Muscle of back (tissue), 11 donors: ENCODE results near the gene MUS81. TPM values are rescaled to one million over a fixed set of nuclear protein-coding genes. Genes with fewer than 3 reads are reported as not detected.
"Not testable (repeated sequence)": the region's sequence is repeated elsewhere in the genome, so short reads cannot be mapped to it uniquely, and the experiment has no call there.

Experiments used
- DNase-seq, 3 donors: peaks; one replicate each; pipeline versions ENCODE4 v3.0.0 to v3.0.0-alpha.2; 2013
- polyA plus RNA-seq, 10 donors: library from polyadenylated mRNA; unstranded; fragments of 120-200 nt; gene quantifications; one replicate each; pipeline ENCODE4 v1.2.1, GENCODE V29; 2013; ENCODE audit not compliant: insufficient read length in 10 of 10

MUS81 gene
- polyA plus RNA-seq, 10 donors: 31.7 to 60.8 (median 41.9) TPM

- peak; percentile 97 to 99 (median 97) for DNase-seq
Measured at GRCh38 chr11:65890324-65891218, 30.3 kb downstream of the MUS81 start, which contains the start of gene CCDC85B. CCDC85B (plus strand) TSS chr11:65890673; CDS start chr11:65890784, 111 bp downstream.

DNA sequence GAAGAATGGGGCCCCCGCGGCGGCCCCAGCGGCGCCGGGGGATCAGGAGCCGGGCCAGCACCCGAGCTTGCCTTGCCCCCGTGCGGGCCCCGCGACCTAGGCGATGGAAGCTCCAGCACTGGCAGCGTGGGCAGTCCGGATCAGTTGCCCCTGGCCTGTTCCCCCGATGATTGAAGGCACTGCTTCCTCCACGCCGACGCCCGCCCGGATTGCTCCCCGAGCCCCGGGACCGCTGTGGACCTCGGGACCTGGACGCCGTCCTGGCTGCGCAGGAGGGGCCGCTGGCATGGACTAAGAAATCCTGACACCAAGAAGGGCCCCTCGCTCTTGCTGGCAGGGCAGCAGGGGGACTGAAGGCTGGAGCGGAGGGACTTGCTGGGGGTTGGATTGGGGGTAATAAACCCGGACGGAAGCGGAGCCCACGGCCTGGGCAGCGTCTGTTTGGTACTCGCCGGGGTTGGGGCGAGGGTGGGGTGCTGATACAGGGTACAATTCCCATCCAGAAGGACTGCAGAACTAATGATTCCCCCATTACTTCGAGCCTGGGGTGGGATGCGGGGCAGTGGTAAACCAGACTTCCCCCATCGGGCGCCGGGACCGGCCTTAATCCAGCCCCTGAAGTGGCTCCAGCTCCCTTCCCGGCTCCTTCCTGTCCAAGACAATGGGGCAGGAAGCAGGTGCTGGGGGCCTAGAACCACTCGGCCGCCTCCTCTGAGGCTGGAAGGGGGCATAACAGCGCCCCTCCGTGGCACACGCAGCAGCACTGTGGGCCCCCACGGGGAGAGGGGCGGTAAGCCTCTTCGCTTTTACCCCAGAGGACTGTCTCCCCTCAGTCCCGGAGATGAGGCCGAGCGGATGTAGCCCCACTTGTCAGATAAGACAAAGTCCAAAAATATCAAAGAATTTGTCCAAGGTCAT is 31.2 kb downstream of the MUS81 start:
- peak in 1 of 3 donors; percentile 50 for DNase-seq

DNA sequence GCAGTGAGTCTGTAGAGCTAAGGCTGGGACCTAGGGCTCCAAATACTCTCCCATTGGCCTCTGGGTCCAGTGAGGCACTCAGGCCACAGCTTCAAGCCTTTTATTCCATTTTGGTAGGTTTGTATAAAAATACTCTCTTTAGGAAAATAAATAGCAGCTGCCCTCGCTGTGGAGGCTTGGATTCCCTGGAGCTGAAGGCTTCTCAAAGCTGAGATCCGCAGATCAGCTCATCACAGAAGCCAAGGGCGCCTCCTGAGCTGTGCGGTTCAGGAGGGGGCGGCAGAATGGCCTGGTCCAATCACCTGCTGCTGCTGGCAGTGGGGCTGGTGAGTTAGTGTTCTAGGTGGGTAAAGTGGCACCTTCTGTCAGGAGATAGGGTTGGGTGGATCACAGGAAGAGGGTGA is 31.9 kb downstream of the MUS81 start:
- DNase-seq: not testable (repeated sequence)

DNA sequence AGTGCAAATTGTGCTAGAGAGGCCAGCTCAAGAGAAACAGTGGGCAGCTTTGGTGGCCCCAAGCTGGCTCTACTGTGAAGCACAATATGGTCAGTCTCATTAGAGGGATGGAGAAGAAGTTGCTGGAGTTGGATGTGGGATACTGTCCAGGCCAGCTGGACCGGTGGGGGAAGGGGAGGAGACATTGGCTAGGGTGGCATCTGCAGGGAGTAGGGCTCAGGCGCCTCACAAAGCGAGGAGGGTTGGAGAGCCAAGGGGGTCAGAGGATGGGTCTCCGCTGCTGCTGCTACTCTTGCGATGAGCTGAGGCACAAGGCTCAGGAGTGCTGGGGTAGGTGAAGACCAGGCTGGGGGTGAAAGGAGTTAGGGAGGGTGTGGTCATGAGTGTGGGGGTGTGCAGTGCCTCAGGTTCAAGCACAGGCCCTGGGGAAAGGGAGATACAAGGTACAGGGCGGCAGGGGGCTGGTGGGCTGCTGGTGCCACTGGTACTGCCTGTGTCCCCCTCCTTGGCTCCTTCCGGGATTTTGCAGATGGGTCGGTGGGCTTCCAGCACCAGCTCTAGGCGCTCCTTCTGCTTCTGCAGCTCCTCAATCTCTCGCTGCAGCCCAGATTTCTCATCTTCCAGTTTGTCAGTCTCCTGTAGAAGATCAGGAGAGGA is 32.6 kb downstream of the MUS81 start:
- DNase-seq: no peak

DNA sequence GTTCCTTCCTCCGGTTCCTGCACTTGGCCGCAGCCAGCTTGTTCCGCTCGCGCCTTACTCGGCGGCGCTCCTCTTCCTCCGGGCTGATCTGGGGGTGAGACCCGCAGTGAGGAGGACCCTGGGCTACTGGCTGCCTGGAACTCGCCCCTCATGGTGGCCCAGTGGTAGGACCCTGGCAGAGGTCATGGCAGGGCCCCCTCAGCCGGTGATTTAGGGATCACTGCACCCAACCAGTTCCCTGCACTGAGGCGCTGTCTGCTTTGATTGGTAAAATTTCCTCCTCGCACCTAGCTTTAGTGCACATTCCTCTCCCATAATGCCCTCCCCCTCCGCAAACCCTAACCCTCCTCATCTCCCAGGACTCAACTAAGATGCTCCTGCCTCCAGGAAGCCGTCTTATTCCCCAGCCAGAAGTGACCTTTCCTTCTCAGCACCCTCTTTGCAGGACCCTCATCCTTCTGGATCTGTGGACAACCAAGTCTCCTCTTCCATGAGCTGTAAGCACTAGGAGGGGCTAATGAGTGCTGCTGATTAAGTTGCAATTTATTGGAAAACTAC is 33.9 kb downstream of the MUS81 start:
- DNase-seq: no peak

- DNase-seq: no peak
Measured at GRCh38 chr11:65895482-65895981, 35.3 kb downstream of the MUS81 start.

DNA sequence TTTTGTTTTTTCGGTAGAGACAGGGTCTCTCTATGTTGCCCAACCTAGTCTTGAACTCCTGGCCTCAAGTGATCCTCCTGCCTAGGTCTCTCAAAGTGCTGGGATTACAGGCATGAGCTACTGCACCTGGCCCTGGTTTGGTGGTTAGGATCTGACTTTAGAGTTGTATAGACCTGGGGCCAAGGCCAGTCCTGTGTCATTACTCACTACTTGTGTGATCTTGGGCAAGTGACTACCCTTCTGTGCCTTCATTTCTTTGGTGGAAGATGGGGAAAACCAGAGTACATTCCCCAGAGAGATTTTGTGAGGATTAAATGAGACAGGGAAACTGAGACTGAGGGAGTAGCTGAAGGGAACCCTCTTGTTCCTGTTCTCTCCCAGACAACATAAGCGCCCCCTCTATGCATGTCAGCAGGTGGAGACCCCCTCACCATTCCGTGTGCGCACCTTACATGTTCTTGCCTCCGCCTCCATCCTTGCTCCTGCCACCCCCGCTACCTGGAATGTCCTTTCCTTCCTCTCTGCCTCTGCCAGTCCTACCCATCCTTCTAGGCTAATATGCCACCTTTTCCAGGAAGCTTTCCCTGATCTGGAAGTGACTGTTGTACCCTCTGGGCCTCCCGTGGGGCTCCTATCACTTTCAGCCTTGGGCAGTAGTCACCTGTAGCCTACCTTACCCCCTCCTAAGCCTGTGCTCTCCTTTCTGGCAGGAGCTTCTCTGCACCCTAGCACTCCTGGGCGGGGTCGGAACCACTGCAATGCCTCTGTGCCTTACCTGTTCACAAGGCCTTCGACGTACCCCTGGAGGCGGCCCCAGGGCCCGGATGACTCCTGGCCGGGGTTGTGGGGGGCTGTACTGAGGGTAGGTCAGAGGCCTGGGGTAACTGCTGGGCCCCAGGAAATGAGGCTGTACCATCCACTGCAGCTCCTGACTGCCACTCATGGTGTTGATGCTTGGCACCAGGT is 36.1 kb downstream of the MUS81 start:
- no peak for DNase-seq

- no peak for DNase-seq
Measured at GRCh38 chr11:65897020-65897471, 36.8 kb downstream of the MUS81 start.

DNA sequence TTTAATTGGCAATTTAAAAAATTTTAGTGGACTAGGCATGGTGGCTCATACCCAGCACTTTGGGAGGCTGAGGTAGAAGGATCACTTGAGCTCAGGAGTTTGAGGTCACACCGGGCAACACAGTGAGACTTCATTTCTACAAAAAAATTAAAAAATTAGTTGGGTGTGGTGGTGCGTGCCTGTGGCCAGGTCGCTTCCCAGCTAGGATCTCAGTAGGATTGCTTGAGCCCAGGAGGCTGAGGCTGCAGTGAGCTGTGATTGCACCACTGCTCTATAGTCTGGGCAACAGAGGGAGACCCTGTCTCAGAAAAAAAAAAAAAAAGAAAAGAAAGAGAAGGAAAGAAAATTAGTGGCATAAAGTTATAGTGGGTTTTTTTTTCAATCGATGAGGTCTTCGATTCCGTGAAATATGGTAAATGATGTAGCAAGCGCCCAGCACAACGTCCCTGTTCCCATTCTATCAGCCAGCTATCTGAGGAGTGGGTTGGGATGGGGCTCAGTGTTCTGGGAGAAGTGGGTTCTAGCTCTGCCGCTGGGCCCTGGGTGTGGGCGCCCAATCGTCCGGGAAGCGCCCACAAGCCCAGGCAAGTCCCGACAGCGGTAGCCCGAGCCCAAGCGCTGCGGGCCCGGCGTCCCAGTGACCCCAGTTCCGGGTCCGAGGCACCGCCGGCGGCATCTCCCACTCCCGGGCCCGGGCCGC is 38.6 kb downstream of the MUS81 start:
- no peak for DNase-seq

DNA sequence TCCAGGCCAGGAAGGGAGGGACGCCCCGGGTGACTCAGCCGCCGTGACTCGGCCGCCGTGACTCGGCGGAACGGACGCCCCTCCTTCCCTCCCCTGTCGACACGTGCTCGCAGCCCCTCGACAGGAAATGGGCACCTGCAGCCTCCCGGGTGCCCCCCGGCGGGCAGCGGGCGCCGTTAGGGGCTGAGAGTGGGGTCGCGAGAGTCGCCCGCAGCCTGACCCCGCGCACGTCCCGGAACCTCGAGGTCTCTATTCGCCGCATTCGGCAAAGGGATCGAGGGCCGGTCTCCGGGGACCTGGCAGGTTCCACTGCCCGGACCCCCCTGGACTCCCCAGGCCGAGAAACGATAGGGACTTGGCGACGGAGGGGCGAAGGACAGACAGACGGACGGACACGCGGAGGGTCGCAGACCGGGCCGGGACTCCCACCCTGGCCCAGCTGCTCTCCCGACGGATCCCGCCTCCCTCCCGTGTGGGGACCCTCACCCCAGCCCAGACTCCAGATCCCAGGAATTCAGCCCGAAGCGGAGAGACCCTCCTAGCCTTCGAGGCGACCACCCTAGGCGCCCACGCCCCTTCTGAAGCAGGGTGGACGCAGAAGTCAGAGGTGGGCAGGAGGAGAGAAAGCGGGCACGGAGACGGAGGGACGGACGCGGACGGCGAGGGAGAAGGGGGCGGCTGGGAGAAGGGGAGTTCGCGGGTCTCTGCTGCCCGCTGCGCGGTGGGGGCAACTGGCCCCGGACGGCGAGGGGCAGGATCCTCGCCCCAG is 39.3 kb downstream of the MUS81 start:
- peak in 1 of 3 donors; percentile 60 for DNase-seq

DNA sequence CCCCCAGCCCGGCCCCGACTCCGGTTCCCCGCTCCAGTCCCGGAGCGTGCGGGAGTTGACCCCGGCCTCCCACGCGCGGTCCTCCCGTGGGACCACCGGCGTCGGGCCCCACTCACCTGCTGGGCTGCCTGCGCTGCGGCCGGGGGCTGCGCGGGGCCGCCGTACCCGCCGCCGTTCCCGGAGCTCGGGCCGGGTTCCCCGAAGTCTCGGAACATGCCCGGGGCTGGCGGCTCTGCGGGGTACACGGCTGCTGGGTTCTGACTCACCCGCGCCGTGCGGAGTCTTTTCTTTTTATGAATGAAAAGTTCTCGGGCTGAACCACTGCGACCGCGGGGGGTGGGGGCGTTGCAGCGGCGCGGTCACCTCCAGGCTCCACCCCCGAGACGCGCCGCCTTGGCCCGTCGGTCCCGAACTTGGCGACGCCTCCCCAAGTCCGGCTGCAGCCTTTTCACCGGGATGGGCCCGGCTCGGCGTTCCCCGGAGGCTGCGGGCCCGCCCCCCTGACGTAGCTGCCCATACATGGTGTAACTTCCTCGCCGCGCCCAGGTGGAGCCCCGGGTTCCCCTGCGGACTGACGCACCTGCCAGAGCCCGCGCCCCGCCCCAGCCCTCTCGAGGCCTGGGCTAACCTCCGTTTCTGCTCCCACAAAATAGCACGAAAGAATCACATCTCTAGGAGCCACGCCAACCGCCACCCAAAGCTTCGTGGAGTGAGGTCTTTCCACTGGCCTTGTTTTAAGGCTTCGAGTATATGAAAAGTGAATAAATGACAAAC is 40.1 kb downstream of the MUS81 start, which contains the start of gene FOSL1:
Gene FOSL1 (minus strand): TSS at position 264 of the 774 bp plus-strand sequence. CDS start 49 bp downstream, at position 215.
- DNase-seq: peak; percentile 51 to 88 (median 78)

DNA sequence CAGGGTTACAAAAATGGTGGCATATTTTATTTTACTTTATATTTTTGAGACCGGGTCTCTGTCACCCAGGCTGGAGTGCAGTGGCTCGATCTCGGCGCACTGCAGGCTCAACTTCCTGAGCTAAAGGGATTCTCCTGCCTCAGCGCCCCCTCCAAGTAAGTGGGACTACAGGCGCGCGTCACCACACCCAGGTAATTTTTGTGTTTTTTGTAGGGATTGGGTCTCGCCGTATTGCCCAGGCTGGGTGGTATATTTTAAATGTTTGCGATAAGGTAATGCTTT is 40.6 kb downstream of the MUS81 start:
- DNase-seq: no peak

GRCh38 chr11:65903068-65903481 is 42.8 kb downstream of the MUS81 start:
- peak in 1 of 3 donors; percentile 84 for DNase-seq

- no peak for DNase-seq
Measured at GRCh38 chr11:65903715-65904114, 43.5 kb downstream of the MUS81 start.

DNA sequence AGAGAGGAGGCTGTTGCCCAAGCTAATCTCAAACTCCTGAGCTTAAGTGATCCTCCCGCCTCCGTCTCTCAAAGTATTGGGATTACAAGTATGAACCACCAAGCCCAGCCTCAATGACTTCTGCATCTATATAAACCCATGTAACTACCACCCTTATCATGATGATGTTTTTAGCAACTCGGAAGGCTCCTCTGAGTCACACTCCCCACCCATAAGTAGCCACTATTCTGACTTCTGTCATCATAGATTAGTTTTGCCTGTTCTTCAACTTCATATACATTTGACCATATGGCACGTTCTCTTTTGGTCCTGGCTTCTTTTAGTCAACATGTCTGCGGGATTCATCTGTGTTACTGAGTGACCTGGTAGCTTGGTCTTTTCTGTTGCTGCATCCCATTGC is 46.4 kb downstream of the MUS81 start:
- no peak for DNase-seq

GRCh38 chr11:65907878-65908277 is 47.6 kb downstream of the MUS81 start:
- DNase-seq: no peak

GRCh38 chr11:65911682-65912568 is 51.7 kb downstream of the MUS81 start:
- DNase-seq: peak in 2 of 3 donors; percentile 67 to 84
